T-helper 2 cell (primary cell): Measurements from ENCODE around the gene SOX9.

Experiments
- DNase-seq, 5 experiments: peaks; one replicate each; pipeline versions ENCODE4 v3.0.0 to v3.0.0-alpha.2; 2012 to 2022

The SOX9 gene

GRCh38 chr17:72163474-72163873 is 42.7 kb downstream of the SOX9 start:
- DNase-seq, result no peak

DNA sequence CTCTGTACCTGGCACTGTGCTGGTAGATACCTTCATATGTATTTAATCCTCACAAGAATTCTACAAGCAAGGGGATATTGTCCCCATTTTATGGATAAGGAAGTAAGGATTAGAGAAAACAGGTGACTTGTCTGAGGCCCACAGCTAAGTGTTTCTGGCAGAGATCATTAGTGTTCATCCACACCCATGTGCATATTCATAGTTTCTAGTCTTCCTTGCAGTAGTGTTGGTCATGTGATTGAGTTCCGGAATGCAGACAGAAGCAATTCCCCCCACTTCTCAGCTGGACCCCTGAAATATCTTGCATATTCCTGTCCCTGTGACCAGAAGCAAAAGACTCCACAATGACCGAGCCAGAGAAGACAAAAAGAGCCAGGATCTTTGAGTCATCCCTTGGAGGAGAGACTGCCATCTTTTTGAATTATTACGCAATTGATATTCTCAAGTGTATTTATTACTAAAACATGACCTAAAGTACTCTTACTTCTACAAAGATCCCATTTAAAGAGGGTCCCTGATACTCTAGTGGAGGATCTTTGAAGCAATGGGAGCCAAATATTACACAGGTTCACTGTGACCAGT is 43.4 kb downstream of the SOX9 start:
- DNase-seq, result no peak

DNA sequence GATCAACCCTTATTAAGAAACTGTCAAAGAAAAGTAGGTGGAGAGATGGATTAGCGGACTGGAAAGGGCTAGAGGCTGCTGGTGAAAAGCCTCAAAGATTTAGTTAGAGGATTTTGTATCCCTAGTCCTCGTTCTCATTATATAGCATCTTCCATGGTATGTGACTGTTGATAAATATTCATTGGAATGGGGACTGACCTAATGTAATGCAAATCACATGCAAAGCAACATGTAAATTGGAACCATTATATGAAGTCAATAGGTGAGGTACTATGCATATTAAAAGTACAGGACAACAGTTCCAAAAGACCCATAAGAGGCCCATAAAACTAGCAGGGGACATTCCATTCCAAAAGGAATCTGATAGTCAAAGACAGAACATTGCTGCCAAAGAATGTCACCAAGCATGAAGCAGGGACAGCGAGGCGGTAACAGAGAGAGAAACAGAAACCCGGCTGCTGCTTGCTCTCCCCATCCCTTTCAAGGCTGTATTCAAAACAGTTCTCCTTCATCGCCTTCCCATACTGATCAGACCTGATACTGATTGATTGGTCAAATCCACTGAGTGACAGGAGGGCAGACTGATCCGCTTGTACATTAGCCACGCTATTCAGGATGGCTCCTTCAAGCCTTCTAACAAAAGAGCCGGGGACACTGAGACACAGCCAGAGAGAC is 44.5 kb downstream of the SOX9 start:
- DNase-seq, result no peak

GRCh38 chr17:72165867-72166439 is 45.1 kb downstream of the SOX9 start:
- no peak for DNase-seq

DNA sequence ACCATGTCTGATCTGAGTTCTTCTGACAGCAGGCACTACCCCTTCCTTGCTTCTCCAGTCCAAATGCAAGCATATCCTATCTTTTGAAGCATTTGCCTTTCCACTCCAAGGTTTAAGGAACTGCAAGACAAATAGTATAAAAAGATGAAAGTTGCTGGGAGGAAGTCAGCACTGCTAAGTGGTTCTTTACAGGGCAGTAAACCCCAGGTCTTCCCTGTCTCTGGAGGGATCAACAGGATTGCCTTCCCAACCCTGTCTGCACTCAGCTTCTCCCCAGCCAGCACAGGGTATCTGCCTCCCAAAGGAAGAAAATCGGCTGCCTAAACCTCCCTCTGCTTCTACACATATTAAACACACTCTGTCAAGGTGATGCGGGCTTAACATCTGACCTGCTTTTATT is 46.8 kb downstream of the SOX9 start:
- DNase-seq, result no peak

GRCh38 chr17:72169823-72170222 is 49.0 kb downstream of the SOX9 start:
- no peak for DNase-seq

- no peak for DNase-seq
These were observed 51.2 kb downstream of the SOX9 start for GRCh38 chr17:72171703-72172667.

DNA sequence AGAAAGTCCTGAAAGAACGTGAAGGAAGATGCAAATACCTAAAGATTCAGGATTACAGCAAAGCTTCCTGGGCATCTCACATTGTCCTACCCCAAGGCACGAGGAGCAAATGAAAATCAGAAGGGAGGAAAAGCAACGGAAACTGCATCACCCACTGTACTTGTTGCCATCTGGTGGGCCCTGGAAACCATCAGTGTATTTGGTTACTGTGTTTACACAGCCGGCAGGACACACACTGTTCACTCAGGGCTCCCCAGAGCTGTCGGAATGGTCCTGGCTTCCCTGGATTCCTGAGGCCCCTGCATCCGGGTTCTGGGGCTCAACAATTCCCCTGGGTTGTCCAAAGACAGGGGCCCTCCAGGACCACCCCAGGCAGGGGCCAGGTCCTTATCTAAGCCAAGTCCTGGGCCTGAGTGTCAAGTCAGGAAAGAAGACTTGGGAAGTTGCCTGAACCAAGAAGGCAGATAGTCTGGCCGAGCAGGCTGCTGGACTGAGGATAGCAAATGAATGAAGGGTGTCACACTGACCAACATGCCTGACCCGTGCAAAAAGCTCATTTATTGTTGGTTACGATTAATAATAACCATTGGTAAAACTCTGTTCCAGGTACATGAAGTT is 52.8 kb downstream of the SOX9 start:
- no peak for DNase-seq

GRCh38 chr17:72175263-72175662 is 54.4 kb downstream of the SOX9 start:
- DNase-seq, result no peak
